IMR-90 (cell line): ENCODE measurements around the gene IFNL1. TPM values are rescaled to one million over a fixed set of nuclear protein-coding genes. Genes with fewer than 3 reads are reported as not detected.

Source experiments
- ATAC-seq: fragments of 200-7000 bp; cut with Tn5 transposase; 2 replicates; pipeline ENCODE4 v1.9.1; 2020; ENCODE audit warnings: low read depth, mild to moderate bottlenecking, moderate library complexity
- BruUV-seq: library from RNA; stranded (reverse); fragments of 400-500 nt; replicated peaks from 2 replicates; lab custom pipeline; 2021; lab: Mats Ljungman, UMichigan
- CTCF ChIA-PET: fragments of 300-600 bp; formaldehyde crosslinking; extraction: SDS; loops from one replicate; lab custom pipeline; 2021; ENCODE audit warnings: antibody characterized with exemption; lab: Yijun Ruan, JAX
- POLR2A ChIA-PET: fragments of 300-600 bp; sonication (Branson Sonifier 250); formaldehyde crosslinking; loops from one replicate; lab custom pipeline; 2022; ENCODE audit warnings: antibody characterized with exemption; ENCODE audit not compliant: unreplicated experiment; lab: Charles Lee
- DNase-seq: peaks from one replicate; pipeline ENCODE4 v3.0.0; 2013
- H2AFZ ChIP-seq: replicated peaks from 2 replicates; pipeline ENCODE3; 2013; ENCODE audit warnings: low read length, mild to moderate bottlenecking; ENCODE audit not compliant: poor library complexity
- H2AK5ac ChIP-seq: 2 replicates; pipeline ENCODE4 v1.6.1; 2013; ENCODE audit warnings: low read depth, low read length, inconsistent platforms
- H2AK9ac ChIP-seq: replicated peaks from 2 replicates; pipeline ENCODE3; 2013; ENCODE audit warnings: mild to moderate bottlenecking, low read depth, low read length, moderate library complexity; ENCODE audit not compliant: poor library complexity
- H2BK120ac ChIP-seq: 2 replicates; pipeline ENCODE4 v1.6.1; 2013; ENCODE audit warnings: low read depth, low read length, inconsistent platforms
- H2BK15ac ChIP-seq: 3 replicates; pipeline ENCODE4 v1.6.1; 2013; ENCODE audit warnings: low read depth, low read length, inconsistent platforms
- H2BK20ac ChIP-seq: 2 replicates; pipeline ENCODE4 v1.6.1; 2013; ENCODE audit warnings: low read depth, mild to moderate bottlenecking, inconsistent platforms, low read length, moderate library complexity
- H2BK5ac ChIP-seq: 2 replicates; pipeline ENCODE4 v1.6.1; 2013; ENCODE audit warnings: mild to moderate bottlenecking, low read depth, low read length, inconsistent platforms; ENCODE audit not compliant: poor library complexity, severe bottlenecking
- H3K14ac ChIP-seq: replicated peaks from 2 replicates; pipeline ENCODE4 v1.6.1; 2013; ENCODE audit warnings: low read depth, low read length, inconsistent platforms
- H3K18ac ChIP-seq: 2 replicates; pipeline ENCODE4 v1.6.1; 2013; ENCODE audit warnings: low read depth, low read length, control low read depth
- H3K23ac ChIP-seq: 2 replicates; pipeline ENCODE4 v1.6.1; 2013; ENCODE audit warnings: low read depth, low read length, inconsistent platforms
- H3K27ac ChIP-seq: 2 replicates; pipeline ENCODE4 v1.5.1; 2013; ENCODE audit warnings: mild to moderate bottlenecking, control low read depth, low read length; ENCODE audit not compliant: insufficient read depth
- H3K27me3 ChIP-seq: 2 replicates; pipeline ENCODE4 v1.6.1; 2013; ENCODE audit warnings: low read length; ENCODE audit not compliant: control insufficient read depth, insufficient read depth
- H3K36me3 ChIP-seq: 2 replicates; pipeline ENCODE4 v1.6.1; 2013; ENCODE audit warnings: low read length, mixed read lengths; ENCODE audit not compliant: control insufficient read depth, insufficient read depth
- H3K4ac ChIP-seq: 2 replicates; pipeline ENCODE4 v1.6.1; 2013; ENCODE audit warnings: low read depth, low read length, inconsistent platforms
- H3K4me1 ChIP-seq: 2 replicates; pipeline ENCODE4 v1.6.1; 2013; ENCODE audit warnings: low read length, mixed read lengths; ENCODE audit not compliant: control insufficient read depth, insufficient read depth
- H3K4me2 ChIP-seq: 2 replicates; pipeline ENCODE4 v1.6.1; 2013; ENCODE audit warnings: low read depth, mild to moderate bottlenecking, control low read depth, low read length, moderate library complexity
- H3K4me3 ChIP-seq: 2 replicates; pipeline ENCODE4 v1.5.1; 2013; ENCODE audit warnings: low read depth, mild to moderate bottlenecking, control low read depth, low read length, moderate library complexity; ENCODE audit not compliant: insufficient read depth
- H3K56ac ChIP-seq: 2 replicates; pipeline ENCODE4 v1.6.1; 2013; ENCODE audit warnings: low read length, inconsistent platforms; ENCODE audit not compliant: insufficient read depth; ENCODE audit errors: extremely low read depth
- H3K79me1 ChIP-seq, 2 experiments: 2 replicates each; pipeline ENCODE4 v1.6.1; 2013; ENCODE audit warnings: low read length in 2 of 2, inconsistent platforms in 1 of 2, low read depth in 1 of 2
- H3K9ac ChIP-seq: 2 replicates; pipeline ENCODE4 v1.6.1; 2013; ENCODE audit warnings: low read depth, low read length, control low read depth
- H3K9me1 ChIP-seq: 2 replicates; pipeline ENCODE4 v1.6.1; 2013; ENCODE audit warnings: low read length, inconsistent platforms; ENCODE audit not compliant: insufficient read depth
- H3K9me3 ChIP-seq: 2 replicates; pipeline ENCODE4 v1.6.1; 2013; ENCODE audit warnings: low read length; ENCODE audit not compliant: control insufficient read depth, insufficient read depth
- H4K20me1 ChIP-seq: 2 replicates; pipeline ENCODE4 v1.6.1; 2013; ENCODE audit warnings: low read length, inconsistent platforms; ENCODE audit not compliant: insufficient read depth
- H4K5ac ChIP-seq: 2 replicates; pipeline ENCODE4 v1.6.1; 2013; ENCODE audit warnings: mild to moderate bottlenecking, low read depth, low read length, control low read depth
- H4K8ac ChIP-seq, 2 experiments: 2 replicates each; pipeline ENCODE4 v1.6.1; 2013; ENCODE audit warnings: low read depth in 2 of 2, low read length in 2 of 2, control low read depth in 1 of 2, inconsistent platforms in 1 of 2
- H4K91ac ChIP-seq: 2 replicates; pipeline ENCODE4 v1.6.1; 2013; ENCODE audit warnings: low read depth, low read length, inconsistent platforms; ENCODE audit not compliant: insufficient read depth
- BHLHE40 ChIP-seq: fragments of 150-350 bp; IDR thresholded peaks from 2 replicates; pipeline ENCODE4 v1.6.1; 2016; ENCODE audit warnings: mild to moderate bottlenecking, low read depth, low read length
- CEBPB ChIP-seq: IDR thresholded peaks from 2 replicates; pipeline ENCODE4 v1.6.1; 2012; ENCODE audit warnings: low read depth, low read length, improper control_type of control experiment
- CHD1 ChIP-seq: IDR thresholded peaks from 2 replicates; pipeline ENCODE4 v1.6.1; 2012; ENCODE audit warnings: low read depth, low read length, improper control_type of control experiment
- FOS ChIP-seq: fragments of 150-350 bp; IDR thresholded peaks from 2 replicates; pipeline ENCODE4 v1.6.1; 2016; ENCODE audit warnings: low read depth, low read length
- MXI1 ChIP-seq: IDR thresholded peaks from 2 replicates; pipeline ENCODE4 v1.6.1; 2012; ENCODE audit warnings: low read depth, mild to moderate bottlenecking, low read length, moderate library complexity, borderline replicate concordance
- NFE2L2 ChIP-seq: fragments of 150-350 bp; IDR thresholded peaks from 2 replicates; pipeline ENCODE4 v1.6.1; 2016; ENCODE audit warnings: low read depth, mild to moderate bottlenecking, low read length
- POLR2A ChIP-seq: IDR thresholded peaks from 2 replicates; pipeline ENCODE4 v1.6.1; 2012; ENCODE audit warnings: mild to moderate bottlenecking, low read depth, low read length
- RAD21 ChIP-seq: IDR thresholded peaks from 2 replicates; pipeline ENCODE4 v1.6.1; 2012; ENCODE audit warnings: low read length, improper control_type of control experiment
- RCOR1 ChIP-seq: IDR thresholded peaks from 2 replicates; pipeline ENCODE4 v1.6.1; 2012; ENCODE audit warnings: mild to moderate bottlenecking, low read length, improper control_type of control experiment; ENCODE audit not compliant: insufficient replicate concordance
- SMC3 ChIP-seq: fragments of 150-350 bp; IDR thresholded peaks from 2 replicates; pipeline ENCODE4 v1.6.1; 2016; ENCODE audit warnings: low read depth, mild to moderate bottlenecking, antibody characterized with exemption, low read length, moderate library complexity
- WGBS, 2 experiments: methylation state at CpG; one replicate each; pipeline versions ENCODE4 v1.1.5 to v1.1.7; 2013; ENCODE audit warnings: missing lambda C conversion rate in 2 of 2; ENCODE audit not compliant: insufficient read length in 1 of 2; ENCODE audit errors: extremely low coverage in 2 of 2; 5-methylcytosine and 5-hydroxymethylcytosine counted together
- dilution Hi-C: fragments of 300-500 bp; cut with HindIII; formaldehyde crosslinking; loops from one replicate; pipeline ENCODE4 v1.14.3; 2018; ENCODE audit warnings: low sequenced_read_pairs; ENCODE audit not compliant: unreplicated experiment
- in situ Hi-C: fragments of 300-500 bp; cut with MboI; formaldehyde crosslinking; loops from 3 replicates; pipeline ENCODE4 v1.14.3; 2019; ENCODE audit warnings: low sequenced_read_pairs, inconsistent platforms, mixed read lengths
- intact Hi-C: fragments of 100-400 bp; cut with micrococcal nuclease; formaldehyde crosslinking; loops from 2 replicates; pipeline ENCODE4 v1.10.0; 2022
- polyA plus RNA-seq, 3 experiments: library from polyadenylated mRNA; depleted of rRNA; stranded (reverse); fragments of >200 nt; gene quantifications; 2 replicates each; pipeline ENCODE4 v1.2.3, GENCODE V29; 2012; ENCODE audit warnings: low replicate concordance in 1 of 3
- total RNA-seq: library from RNA; depleted of rRNA; stranded (reverse); fragments of >200 nt; gene quantifications from 2 replicates; pipeline ENCODE4 v1.2.3, GENCODE V29; 2012
- TF ChIP-seq, protein P1 (sequence below): conservative IDR thresholded peaks from 2 replicates; pipeline ENCODE4 v1.5.1; 2012; ENCODE audit warnings: mild to moderate bottlenecking, low read depth, low read length, improper control_type of control experiment
- TF ChIP-seq, protein P2 (sequence below): fragments of 150-350 bp; IDR thresholded peaks from 2 replicates; pipeline ENCODE4 v1.6.1; 2016; ENCODE audit warnings: low read depth, mild to moderate bottlenecking, low read length, moderate library complexity, borderline replicate concordance

The IFNL1 gene
- total and polyA plus RNA-seq, 2 of the 4 experiments (the other 2 are of a cell fraction) = not detected

GRCh38 chr19:39341719-39342604 is 45.8 kb downstream of the IFNL1 start, which contains the start of gene SAMD4B:
Gene SAMD4B, plus strand, starts transcription at chr19:39342421. Its CDS starts 14,473 bp downstream, at chr19:39356894.
- H3K18ac ChIP-seq = peak within 1 kb of the TSS; percentile 71
- peak within 1 kb of the TSS; percentile 84 for H3K4me2 ChIP-seq
- H2BK15ac ChIP-seq = peak within 1 kb of the TSS; percentile 42; the same call in 1 of the 3 replicates
- peak within 1 kb of the TSS; percentile 85 to 99 for H4K8ac ChIP-seq
- ChIA-PET POLR2A (interaction anchor here (1.3 kb wide), 1 partner anchor 94 kb away, joined by 4 read pairs; the partner anchor contains the start of gene RPS16), CTCF (no interaction called here)
- peak within 1 kb of the TSS; percentile 94 for H3K9ac ChIP-seq
- H3K9me1 ChIP-seq = peaks cover 13% of the 10 kb centered on the region
- peak; percentile 97 for DNase-seq
- peaks cover 18 to 57% of the 10 kb centered on the region in 2 experiments for H3K79me1 ChIP-seq
- peaks cover 26% of the 10 kb centered on the region; the same call in 1 of the 2 replicates for H4K20me1 ChIP-seq
- intact Hi-C loops = loop anchor here (1.0 to 5.0 kb wide), 4 partner anchors 21 to 220 kb away; partner anchors contain the start of genes MED29, PAF1 and PLEKHG2
- H3K27ac ChIP-seq = peak within 1 kb of the TSS; percentile 84
- H3K56ac ChIP-seq = peak within 1 kb of the TSS; percentile 88
- H3K4me1 ChIP-seq = peaks cover 11% of the 10 kb centered on the region
- H2AK9ac ChIP-seq = peak within 1 kb of the TSS; percentile 89
- peak; percentile 95 for ATAC-seq
- H3K4ac ChIP-seq = peak within 1 kb of the TSS; percentile 98
- H2BK120ac ChIP-seq = peak within 1 kb of the TSS; percentile 72
- peak within 1 kb of the TSS; percentile 98 for H3K14ac ChIP-seq
- dilution Hi-C loops = no loop called here
- H3K23ac ChIP-seq = peak within 1 kb of the TSS; percentile 97
- H2BK5ac ChIP-seq = peak within 1 kb of the TSS; percentile 84
- peak within 1 kb of the TSS; percentile 79 for H4K91ac ChIP-seq
- H3K27me3 ChIP-seq = no peaks in the 10 kb centered on the region
- WGBS, 2 experiments = 0% methylated on average over 12 of the region's 105 CpGs; no CpG with 5 or more reads in 1 of the 2 experiments
- H3K36me3 ChIP-seq = 0 out of 2 replicates have a peak, but pooled peaks cover 1% of the 10 kb centered on the region
- H4K5ac ChIP-seq = peak within 1 kb of the TSS; percentile 49
- no TSS peak for BruUV-seq
- H2AK5ac ChIP-seq = peak within 1 kb of the TSS; percentile 95
- H2BK20ac ChIP-seq = no peak within 1 kb of the TSS
- no peaks in the 10 kb centered on the region for H3K9me3 ChIP-seq
- in situ Hi-C loops = no loop called here
- peak within 1 kb of the TSS; percentile 84 for H3K4me3 ChIP-seq
- peak within 1 kb of the TSS; percentile 98 for H2AFZ ChIP-seq
- TF ChIP-seq BHLHE40 (no peak; the same call in 1 of the 2 replicates), SMC3 (peak; percentile 64), CEBPB (no peak), NFE2L2 (0 out of 2 replicates have a peak, but pooled peaks have one; percentile 19), MXI1 (0 out of 2 replicates have a peak, but pooled peaks have one; percentile 17), CHD1 (no peak), POLR2A (peak; percentile 95), RCOR1 (peak; percentile 78), RAD21 (peak; percentile 25; the same call in 1 of the 2 replicates), FOS (no peak)
- TF ChIP-seq, protein P1, sequence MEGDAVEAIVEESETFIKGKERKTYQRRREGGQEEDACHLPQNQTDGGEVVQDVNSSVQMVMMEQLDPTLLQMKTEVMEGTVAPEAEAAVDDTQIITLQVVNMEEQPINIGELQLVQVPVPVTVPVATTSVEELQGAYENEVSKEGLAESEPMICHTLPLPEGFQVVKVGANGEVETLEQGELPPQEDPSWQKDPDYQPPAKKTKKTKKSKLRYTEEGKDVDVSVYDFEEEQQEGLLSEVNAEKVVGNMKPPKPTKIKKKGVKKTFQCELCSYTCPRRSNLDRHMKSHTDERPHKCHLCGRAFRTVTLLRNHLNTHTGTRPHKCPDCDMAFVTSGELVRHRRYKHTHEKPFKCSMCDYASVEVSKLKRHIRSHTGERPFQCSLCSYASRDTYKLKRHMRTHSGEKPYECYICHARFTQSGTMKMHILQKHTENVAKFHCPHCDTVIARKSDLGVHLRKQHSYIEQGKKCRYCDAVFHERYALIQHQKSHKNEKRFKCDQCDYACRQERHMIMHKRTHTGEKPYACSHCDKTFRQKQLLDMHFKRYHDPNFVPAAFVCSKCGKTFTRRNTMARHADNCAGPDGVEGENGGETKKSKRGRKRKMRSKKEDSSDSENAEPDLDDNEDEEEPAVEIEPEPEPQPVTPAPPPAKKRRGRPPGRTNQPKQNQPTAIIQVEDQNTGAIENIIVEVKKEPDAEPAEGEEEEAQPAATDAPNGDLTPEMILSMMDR = peak; percentile 80
- TF ChIP-seq, protein P2, sequence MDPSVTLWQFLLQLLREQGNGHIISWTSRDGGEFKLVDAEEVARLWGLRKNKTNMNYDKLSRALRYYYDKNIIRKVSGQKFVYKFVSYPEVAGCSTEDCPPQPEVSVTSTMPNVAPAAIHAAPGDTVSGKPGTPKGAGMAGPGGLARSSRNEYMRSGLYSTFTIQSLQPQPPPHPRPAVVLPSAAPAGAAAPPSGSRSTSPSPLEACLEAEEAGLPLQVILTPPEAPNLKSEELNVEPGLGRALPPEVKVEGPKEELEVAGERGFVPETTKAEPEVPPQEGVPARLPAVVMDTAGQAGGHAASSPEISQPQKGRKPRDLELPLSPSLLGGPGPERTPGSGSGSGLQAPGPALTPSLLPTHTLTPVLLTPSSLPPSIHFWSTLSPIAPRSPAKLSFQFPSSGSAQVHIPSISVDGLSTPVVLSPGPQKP = no peak
